H1 (cell line): Measurements from ENCODE around the gene ZCCHC9. TPM values are rescaled to one million over a fixed set of nuclear protein-coding genes. Genes with fewer than 3 reads are reported as not detected.

Source experiments
- CTCF ChIA-PET: fragments of 300-600 bp; sonication (Branson Sonifier 250); formaldehyde crosslinking; loops from one replicate; lab custom pipeline; 2021; ENCODE audit not compliant: partially characterized antibody; lab: Charles Lee
- POLR2A ChIA-PET: fragments of 300-600 bp; sonication (Branson Sonifier 250); formaldehyde crosslinking; loops from one replicate; lab custom pipeline; 2021; ENCODE audit warnings: inconsistent platforms; ENCODE audit not compliant: partially characterized antibody; lab: Charles Lee
- DNase-seq, 2 experiments: peaks; one replicate each; pipeline versions ENCODE4 v3.0.0 to v3.0.0-alpha.2; 2010 to 2022; ENCODE audit warnings: low spot score in 2 of 2, low read depth in 1 of 2, mixed read lengths in 1 of 2
- FAIRE-seq: peaks from 2 replicates; lab custom pipeline; 2011; peaks lifted over from hg19 to GRCh38; lab: Jason Lieb, UNC
- H2AFZ ChIP-seq: 2 replicates; pipeline ENCODE4 v1.8.1; 2012; ENCODE audit warnings: low read length, inconsistent platforms
- H2AK5ac ChIP-seq: 2 replicates; pipeline ENCODE4 v1.6.1; 2013; ENCODE audit warnings: low read depth, low read length
- H2BK120ac ChIP-seq: replicated peaks from 2 replicates; pipeline ENCODE3; 2013; ENCODE audit warnings: low read depth, low read length, inconsistent platforms
- H2BK12ac ChIP-seq: 2 replicates; pipeline ENCODE4 v1.6.1; 2013; ENCODE audit warnings: low read depth, low read length
- H2BK15ac ChIP-seq: 2 replicates; pipeline ENCODE4 v1.6.1; 2013; ENCODE audit warnings: low read length
- H2BK20ac ChIP-seq: 2 replicates; pipeline ENCODE4 v1.6.1; 2013; ENCODE audit warnings: low read length
- H2BK5ac ChIP-seq: 2 replicates; pipeline ENCODE4 v1.6.1; 2013; ENCODE audit warnings: low read depth, low read length
- H3K14ac ChIP-seq: 2 replicates; pipeline ENCODE4 v1.6.1; 2013; ENCODE audit warnings: inconsistent platforms; ENCODE audit not compliant: insufficient read length
- H3K18ac ChIP-seq: 2 replicates; pipeline ENCODE4 v1.6.1; 2013; ENCODE audit warnings: low read length; ENCODE audit errors: extremely low read depth
- H3K23ac ChIP-seq: 2 replicates; pipeline ENCODE4 v1.6.1; 2013; ENCODE audit warnings: inconsistent platforms; ENCODE audit not compliant: insufficient read length
- H3K23me2 ChIP-seq: 2 replicates; pipeline ENCODE4 v1.6.1; 2013; ENCODE audit warnings: low read depth, low read length
- H3K27ac ChIP-seq: 2 replicates; pipeline ENCODE4 v1.6.1; 2011; ENCODE audit warnings: low read depth, low read length, inconsistent platforms
- H3K27me3 ChIP-seq, 4 experiments: replicated peaks in 1 of 4; 1 replicate in 1 of 4; 2 replicates in 3 of 4; pipeline versions ENCODE4 v1.6.1 to v1.8.1; 2011 to 2013; ENCODE audit warnings: low read length in 3 of 4, mild to moderate bottlenecking in 3 of 4, inconsistent platforms in 2 of 4, mixed read lengths in 2 of 4, moderate library complexity in 1 of 4; ENCODE audit not compliant: control insufficient read depth in 3 of 4, insufficient read depth in 3 of 4; ENCODE audit errors: extremely low read depth in 1 of 4
- H3K36me3 ChIP-seq, 4 experiments: 2 replicates each; pipeline versions ENCODE4 v1.6.1 to v1.8.1; 2011 to 2013; ENCODE audit warnings: mild to moderate bottlenecking in 4 of 4, low read length in 3 of 4, moderate library complexity in 2 of 4, control low read depth in 1 of 4, inconsistent platforms in 1 of 4; ENCODE audit not compliant: insufficient read depth in 4 of 4, control insufficient read depth in 2 of 4
- H3K4ac ChIP-seq: replicated peaks from 2 replicates; pipeline ENCODE3; 2013; ENCODE audit warnings: low read length, low read depth, mixed read lengths, inconsistent platforms; ENCODE audit not compliant: insufficient read length
- H3K4me1 ChIP-seq, 4 experiments: replicated peaks in 1 of 4; 1 replicate in 1 of 4; 2 replicates in 3 of 4; pipeline versions ENCODE4 v1.6.1 to v1.8.1; 2011 to 2013; ENCODE audit warnings: low read length in 3 of 4, inconsistent platforms in 2 of 4, mixed read lengths in 1 of 4; ENCODE audit not compliant: insufficient read depth in 4 of 4, control insufficient read depth in 3 of 4
- H3K4me2 ChIP-seq, 2 experiments: 2 replicates each; pipeline versions ENCODE4 v1.6.1 to v1.8.1; 2011 to 2013; ENCODE audit warnings: low read depth in 2 of 2, low read length in 2 of 2, control low read depth in 1 of 2, inconsistent platforms in 1 of 2, mild to moderate bottlenecking in 1 of 2; ENCODE audit not compliant: insufficient read depth in 1 of 2
- H3K4me3 ChIP-seq, 4 experiments: fragments of 200-600, 300-600 bp in 1 of 4; sonication (generic), shearing (Covaris generic), sonication (Bioruptor Twin) in 1 of 4; 2 replicates each; pipeline versions ENCODE4 v1.5.1 to v1.8.1; 2011 to 2016; ENCODE audit warnings: low read length in 4 of 4, low read depth in 3 of 4, control low read depth in 2 of 4, inconsistent platforms in 2 of 4, mild to moderate bottlenecking in 2 of 4, mixed read lengths in 1 of 4, moderate library complexity in 1 of 4; ENCODE audit not compliant: insufficient read depth in 2 of 4; ENCODE audit errors: extremely low read depth in 1 of 4
- H3K56ac ChIP-seq: replicated peaks from 2 replicates; pipeline ENCODE3; 2013; ENCODE audit warnings: low read depth, mild to moderate bottlenecking, mixed read lengths, low read length, inconsistent platforms; ENCODE audit not compliant: insufficient read length
- H3K79me1 ChIP-seq: 2 replicates; pipeline ENCODE4 v1.6.1; 2013; ENCODE audit warnings: low read depth, low read length, control low read depth
- H3K79me2 ChIP-seq, 2 experiments: 2 replicates each; pipeline versions ENCODE4 v1.6.1 to v1.8.1; 2012 to 2013; ENCODE audit warnings: low read length in 2 of 2, mild to moderate bottlenecking in 2 of 2, inconsistent platforms in 1 of 2; ENCODE audit not compliant: insufficient read depth in 2 of 2, control insufficient read depth in 1 of 2
- H3K9ac ChIP-seq, 4 experiments: replicated peaks in 1 of 4; 1 replicate in 1 of 4; 2 replicates in 3 of 4; pipeline versions ENCODE4 v1.6.1 to v1.8.1; 2011 to 2013; ENCODE audit warnings: low read depth in 3 of 4, low read length in 3 of 4, control low read depth in 2 of 4, mild to moderate bottlenecking in 2 of 4, moderate library complexity in 2 of 4, inconsistent platforms in 1 of 4; ENCODE audit errors: extremely low read depth in 1 of 4
- H3K9me3 ChIP-seq, 2 experiments: 2 replicates each; pipeline versions ENCODE4 v1.6.1 to v1.8.1; 2012 to 2013; ENCODE audit warnings: mild to moderate bottlenecking in 2 of 2, moderate library complexity in 2 of 2, control low read depth in 1 of 2, inconsistent platforms in 1 of 2, low read depth in 1 of 2, low read length in 1 of 2, mixed read lengths in 1 of 2; ENCODE audit not compliant: insufficient read depth in 2 of 2
- H4K20me1 ChIP-seq, 2 experiments: replicated peaks in 1 of 2; 2 replicates each; pipeline versions ENCODE3 to v1.8.1; 2011 to 2013; ENCODE audit warnings: inconsistent platforms in 2 of 2, low read length in 2 of 2, mild to moderate bottlenecking in 1 of 2; ENCODE audit not compliant: insufficient read depth in 2 of 2, control insufficient read depth in 1 of 2
- H4K5ac ChIP-seq: 2 replicates; pipeline ENCODE4 v1.6.1; 2013; ENCODE audit warnings: low read length, low read depth, mixed read lengths, inconsistent platforms; ENCODE audit not compliant: insufficient read length
- H4K8ac ChIP-seq: 2 replicates; pipeline ENCODE4 v1.8.0; 2013; ENCODE audit warnings: mild to moderate bottlenecking, moderate library complexity, low read length, inconsistent platforms; ENCODE audit not compliant: insufficient read depth; ENCODE audit errors: extremely low read depth
- H4K91ac ChIP-seq: replicated peaks from 2 replicates; pipeline ENCODE3; 2013; ENCODE audit warnings: low read length, mixed read lengths, inconsistent platforms; ENCODE audit not compliant: insufficient read length
- CHD2 ChIP-seq: IDR thresholded peaks from 2 replicates; pipeline ENCODE4 v1.6.1; 2012; ENCODE audit warnings: low read length, improper control_type of control experiment
- CREB1 ChIP-seq: IDR thresholded peaks from 2 replicates; pipeline ENCODE4 v1.6.1; 2012; ENCODE audit warnings: inconsistent platforms
- CTCF ChIP-seq, 3 experiments: IDR thresholded peaks; 1 replicate in 2 of 3; 2 replicates in 1 of 3; pipeline versions ENCODE4 v1.5.1 to v1.6.1; 2011; ENCODE audit warnings: low read length in 3 of 3, mild to moderate bottlenecking in 3 of 3, inconsistent platforms in 2 of 3, low read depth in 1 of 3, moderate library complexity in 1 of 3; ENCODE audit not compliant: insufficient read depth in 1 of 3; ENCODE audit errors: control extremely low read depth in 1 of 3
- E2F6 ChIP-seq: IDR thresholded peaks from 2 replicates; pipeline ENCODE4 v1.6.1; 2012; ENCODE audit warnings: inconsistent platforms
- HDAC2 ChIP-seq, 2 experiments: fragments of 300-600 bp in 1 of 2; sonication (generic) in 1 of 2; IDR thresholded peaks; 2 replicates each; pipeline ENCODE4 v1.6.1; 2011 to 2012; ENCODE audit warnings: low read depth in 2 of 2, low read length in 2 of 2, mild to moderate bottlenecking in 2 of 2, moderate library complexity in 2 of 2, borderline replicate concordance in 1 of 2, inconsistent platforms in 1 of 2
- PHF8 ChIP-seq: fragments of 200-600 bp; sonication (generic); conservative IDR thresholded peaks from 2 replicates; pipeline ENCODE4 v1.7.1; 2012; ENCODE audit warnings: low read depth, mild to moderate bottlenecking, inconsistent platforms, low read length, moderate library complexity
- RBBP5 ChIP-seq: IDR thresholded peaks from 2 replicates; pipeline ENCODE4 v1.7.1; 2012; ENCODE audit warnings: low read depth, mild to moderate bottlenecking, inconsistent platforms, low read length, moderate library complexity, borderline replicate concordance
- RFX5 ChIP-seq: IDR thresholded peaks from 2 replicates; pipeline ENCODE4 v1.6.1; 2011; ENCODE audit warnings: low read depth, low read length, improper control_type of control experiment, borderline replicate concordance
- RXRA ChIP-seq: IDR thresholded peaks from 2 replicates; pipeline ENCODE4 v1.6.1; 2011; ENCODE audit warnings: low read depth, mild to moderate bottlenecking, low read length, moderate library complexity; ENCODE audit not compliant: insufficient read depth
- TAF1 ChIP-seq: IDR thresholded peaks from 2 replicates; pipeline ENCODE4 v1.6.1; 2011; ENCODE audit warnings: mild to moderate bottlenecking, low read depth, low read length
- TEAD4 ChIP-seq: IDR thresholded peaks from 2 replicates; pipeline ENCODE4 v1.6.1; 2012; ENCODE audit warnings: low read depth, low read length, inconsistent platforms, mixed read lengths
- WGBS, 2 experiments: shearing (Covaris generic) in 1 of 2; methylation state at CpG; one replicate each; pipeline versions ENCODE4 v1.1.6 to v1.1.7; 2013 to 2015; ENCODE audit warnings: low lambda C conversion rate in 2 of 2, mixed read lengths in 2 of 2, inconsistent platforms in 1 of 2, low coverage in 1 of 2, missing lambda C conversion rate in 1 of 2; ENCODE audit not compliant: insufficient replicate concordance in 2 of 2, insufficient coverage in 1 of 2, insufficient read length in 1 of 2; ENCODE audit errors: extremely low coverage in 1 of 2, missing lambda C conversion rate in 1 of 2; 5-methylcytosine and 5-hydroxymethylcytosine counted together
- polyA plus RNA-seq, 7 experiments: library from polyadenylated mRNA; depleted of rRNA in 3 of 7; stranded (reverse) in 5 of 7; unstranded in 2 of 7; fragments of >200 nt in 5 of 7; fragments of 200-250 nt in 2 of 7; gene quantifications; 1 replicate in 5 of 7; 2 replicates in 1 of 7; 4 replicates in 1 of 7; pipeline versions ENCODE4 v1.2.1 to v1.2.3, GENCODE V29; 2011 to 2013; ENCODE audit warnings: missing spikeins in 2 of 7, mixed read lengths in 2 of 7
- total RNA-seq: library from RNA; stranded (reverse); fragmentation: NEBNext Ultra II Directional; extraction: Animal tissue kit (Norgen Biotek cat#: 25700); gene quantifications from 2 replicates; pipeline ENCODE4 v1.2.1, GENCODE V29; 2021

Gene ZCCHC9
- total and polyA plus RNA-seq, 2 of the 8 experiments (the other 6 are each of a cell fraction or from before 2014, with no cell fraction given), result 10.9 to 33.6 TPM

GRCh38 chr5:81292130-81292529 lies 9.3 kb upstream of the ZCCHC9 start:
- no peak overlapping the region for H3K4me2 ChIP-seq
- no peak overlapping the region for H2BK12ac ChIP-seq
- no peak overlapping the region for H2BK120ac ChIP-seq
- no peak overlapping the region for H3K23ac ChIP-seq
- H3K23me2 ChIP-seq, result no peaks in the 10 kb centered on the region
- H3K18ac ChIP-seq, result no peak overlapping the region
- H4K91ac ChIP-seq, result no peak overlapping the region
- H2BK5ac ChIP-seq, result no peak overlapping the region
- H3K4me1 ChIP-seq, result no peaks in the 10 kb centered on the region
- FAIRE-seq (no peak), DNase-seq (no peak)
- CTCF ChIA-PET, result interaction anchor here (0.6 to 3.4 kb wide), 5 partner anchors 8 to 887 kb away, joined by 3 to 13 read pairs (median 3); partner anchors contain the start of gene ZCCHC9
- H3K36me3 ChIP-seq, result peaks cover 0 to 11% (median 0%) of the 10 kb centered on the region in 4 experiments; a peak in 1 of 8 replicates
- H3K9ac ChIP-seq, result no peak overlapping the region
- H3K27ac ChIP-seq, result no peak overlapping the region
- no peak overlapping the region for H3K14ac ChIP-seq
- H3K56ac ChIP-seq, result no peak overlapping the region
- H2BK20ac ChIP-seq, result no peak overlapping the region
- POLR2A ChIA-PET, result no interaction called here
- H3K4me3 ChIP-seq, result no peak overlapping the region
- H2BK15ac ChIP-seq, result no peak overlapping the region
- H2AFZ ChIP-seq, result no peak overlapping the region
- no peak overlapping the region for H3K4ac ChIP-seq
- no peak overlapping the region for H2AK5ac ChIP-seq
- H4K20me1 ChIP-seq, result peaks cover 0 to 1% of the 10 kb centered on the region in 2 experiments
- no peak overlapping the region for H4K8ac ChIP-seq
- peaks cover 3% of the 10 kb centered on the region; the same call in 1 of the 2 replicates for H3K79me1 ChIP-seq
- 81% methylated on average over 2 of the region's 2 CpGs; no CpG with 5 or more reads in 1 of the 2 experiments for WGBS, 2 experiments
- peaks cover 6 to 72% of the 10 kb centered on the region in 2 experiments; a peak in 3 of 4 replicates for H3K79me2 ChIP-seq
- no peaks in the 10 kb centered on the region; a peak in 1 of 4 replicates for H3K9me3 ChIP-seq
- H4K5ac ChIP-seq, result no peak overlapping the region
- no peaks in the 10 kb centered on the region for H3K27me3 ChIP-seq
- TF ChIP-seq HDAC2 (IDR thresholded peaks at IDR 0.05; ENCODE audit: borderline replicate concordance in 1 of 2, low read depth in 2 of 2, low read length in 2 of 2) (no peak), RBBP5 (no peak), E2F6 (no peak), CREB1 (no peak), CHD2 (no peak), CTCF (IDR thresholded peaks at IDR 0.05; ENCODE audit: control extremely low read depth in 1 of 3, insufficient read depth in 1 of 3, low read depth in 1 of 3, low read length in 3 of 3) (no peak), PHF8 (no peak), TEAD4 (no peak), TAF1 (no peak), RXRA (no peak), RFX5 (no peak)
